HEK293 (cell line): Measurements from ENCODE around the gene PXYLP1.

ENCODE experiments used
- ZBTB17 ChIP-seq: fragments of 450-650 bp; formaldehyde crosslinking; IDR thresholded peaks from 2 replicates; pipeline ENCODE4 v1.5.1; 2016; ENCODE audit warnings: missing biosample characterization, missing genetic modification characterization
- ZBTB8A ChIP-seq: fragments of 450-650 bp; formaldehyde crosslinking; IDR thresholded peaks from 2 replicates; pipeline ENCODE4 v1.5.1; 2016; ENCODE audit warnings: missing biosample characterization, missing genetic modification characterization
- ZNF114 ChIP-seq: fragments of 450-650 bp; formaldehyde crosslinking; IDR thresholded peaks from 2 replicates; pipeline ENCODE4 v1.5.0; 2017; ENCODE audit warnings: missing biosample characterization, missing genetic modification characterization
- ZNF26 ChIP-seq: fragments of 450-650 bp; formaldehyde crosslinking; IDR thresholded peaks from 2 replicates; pipeline ENCODE4 v1.5.1; 2016; ENCODE audit warnings: missing biosample characterization, missing genetic modification characterization
- ZNF274 ChIP-seq, 2 experiments: fragments of 200-500 bp in 1 of 2; fragments of 450-650 bp in 1 of 2; sonication (Bioruptor generic) in 1 of 2; formaldehyde crosslinking in 1 of 2; IDR thresholded peaks; 2 replicates each; pipeline versions ENCODE4 v1.5.1 to v1.6.1; 2014 to 2016; ENCODE audit warnings: borderline replicate concordance in 1 of 2, inconsistent platforms in 1 of 2, low read length in 1 of 2, missing biosample characterization in 1 of 2, missing genetic modification characterization in 1 of 2
- ZNF518A ChIP-seq: fragments of 450-650 bp; formaldehyde crosslinking; conservative IDR thresholded peaks from 2 replicates; pipeline ENCODE4 v1.5.1; 2016; ENCODE audit warnings: low read depth, missing biosample characterization, missing genetic modification characterization
- ZNF692 ChIP-seq: fragments of 450-650 bp; formaldehyde crosslinking; IDR thresholded peaks from 2 replicates; pipeline ENCODE4 v1.5.1; 2016; ENCODE audit warnings: missing biosample characterization, missing genetic modification characterization
- ZNF791 ChIP-seq: fragments of 450-650 bp; formaldehyde crosslinking; IDR thresholded peaks from 2 replicates; pipeline ENCODE4 v1.5.1; 2016; ENCODE audit warnings: missing biosample characterization, missing genetic modification characterization
- ZSCAN18 ChIP-seq: fragments of 450-650 bp; formaldehyde crosslinking; IDR thresholded peaks from 2 replicates; pipeline ENCODE4 v1.5.1; 2016; ENCODE audit warnings: missing biosample characterization, missing genetic modification characterization
- TF ChIP-seq, protein P1 (sequence below): fragments of 450-650 bp; formaldehyde crosslinking; IDR thresholded peaks from 2 replicates; pipeline ENCODE4 v1.5.1; 2016; ENCODE audit warnings: missing biosample characterization, missing genetic modification characterization

GRCh38 chr3:141212101-141212500 is 19.5 kb upstream of the PXYLP1 start:
- TF ChIP-seq ZBTB17 = no peak
- no peak for TF ChIP-seq ZBTB8A
- TF ChIP-seq, protein P1, sequence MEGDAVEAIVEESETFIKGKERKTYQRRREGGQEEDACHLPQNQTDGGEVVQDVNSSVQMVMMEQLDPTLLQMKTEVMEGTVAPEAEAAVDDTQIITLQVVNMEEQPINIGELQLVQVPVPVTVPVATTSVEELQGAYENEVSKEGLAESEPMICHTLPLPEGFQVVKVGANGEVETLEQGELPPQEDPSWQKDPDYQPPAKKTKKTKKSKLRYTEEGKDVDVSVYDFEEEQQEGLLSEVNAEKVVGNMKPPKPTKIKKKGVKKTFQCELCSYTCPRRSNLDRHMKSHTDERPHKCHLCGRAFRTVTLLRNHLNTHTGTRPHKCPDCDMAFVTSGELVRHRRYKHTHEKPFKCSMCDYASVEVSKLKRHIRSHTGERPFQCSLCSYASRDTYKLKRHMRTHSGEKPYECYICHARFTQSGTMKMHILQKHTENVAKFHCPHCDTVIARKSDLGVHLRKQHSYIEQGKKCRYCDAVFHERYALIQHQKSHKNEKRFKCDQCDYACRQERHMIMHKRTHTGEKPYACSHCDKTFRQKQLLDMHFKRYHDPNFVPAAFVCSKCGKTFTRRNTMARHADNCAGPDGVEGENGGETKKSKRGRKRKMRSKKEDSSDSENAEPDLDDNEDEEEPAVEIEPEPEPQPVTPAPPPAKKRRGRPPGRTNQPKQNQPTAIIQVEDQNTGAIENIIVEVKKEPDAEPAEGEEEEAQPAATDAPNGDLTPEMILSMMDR = no peak
- TF ChIP-seq ZNF692 (tag by site-specific recombination) = no peak
- TF ChIP-seq ZNF791 (tag by site-specific recombination) = no peak
- TF ChIP-seq ZSCAN18 = no peak
- TF ChIP-seq ZNF26 (tag by site-specific recombination) = no peak
- no peak for TF ChIP-seq ZNF274 (IDR thresholded peaks at IDR 0.05; ENCODE audit: low read length)
- TF ChIP-seq ZNF274 (tag by site-specific recombination; IDR thresholded peaks at IDR 0.05; ENCODE audit: borderline replicate concordance) = no peak
- TF ChIP-seq ZNF114 (tag by site-specific recombination) = no peak
- TF ChIP-seq ZNF518A (tag by site-specific recombination) = no peak
